Colonic mucosa (tissue), 4 donors: ENCODE results near the gene EMILIN3. TPM values are rescaled to one million over a fixed set of nuclear protein-coding genes. Genes with fewer than 3 reads are reported as not detected.
A peak's percentile ranks its signal among the peaks of the same experiment; 100 is the strongest.
"Not testable (repeated sequence)": the region's sequence is repeated elsewhere in the genome, so short reads cannot be mapped to it uniquely, and the experiment has no call there.

Source experiments
- DNase-seq: peaks from one replicate; pipeline ENCODE4 v3.0.0-alpha.2; 2020
- H3K27ac ChIP-seq: fragments of 200-600 bp; one replicate; pipeline ENCODE4 v1.8.0; 2021
- H3K27me3 ChIP-seq: fragments of 200-600 bp; one replicate; pipeline ENCODE4 v1.8.0; 2021
- H3K36me3 ChIP-seq: fragments of 200-600 bp; one replicate; pipeline ENCODE4 v1.8.0; 2021
- H3K4me1 ChIP-seq: fragments of 200-600 bp; one replicate; pipeline ENCODE4 v1.8.0; 2021; ENCODE audit warnings: mild to moderate bottlenecking
- H3K4me3 ChIP-seq: fragments of 200-600 bp; one replicate; pipeline ENCODE4 v1.8.0; 2021
- H3K9ac ChIP-seq, 2 donors: one replicate each; pipeline ENCODE4 v1.7.0; 2013; ENCODE audit warnings: control low read depth in 2 of 2, low read depth in 2 of 2, low read length in 2 of 2
- H3K9me3 ChIP-seq: fragments of 200-600 bp; one replicate; pipeline ENCODE4 v1.8.0; 2021
- CTCF ChIP-seq: fragments of 200-600 bp; IDR thresholded peaks from one replicate; pipeline ENCODE4 v1.8.0; 2022; ENCODE audit warnings: antibody characterized with exemption, mild to moderate bottlenecking
- intact Hi-C: fragments of 100-400 bp; cut with DNase I; formaldehyde crosslinking; loops from one replicate; pipeline ENCODE4 v1.14.1; 2022
- total RNA-seq, 2 donors: library from RNA; stranded (reverse); fragmentation: NEBNext Ultra II Directional in 1 of 2; extraction: Animal tissue kit (Norgen Biotek cat#: 25700) in 1 of 2; gene quantifications; one replicate each; pipeline ENCODE4 v1.2.1, GENCODE V29; 2021
- donor health status: healthy.
- donor health status: DM: no; HTN: no; CAD: no.
- donor health status: DM: no; HTN: no; CAD: no.

Gene EMILIN3
- total RNA-seq, 2 donors from 2014 or later, result 0.20 to 0.40 TPM

- Histone ChIP-seq H3K4me3 (peak overlapping the region; percentile 22), H3K36me3 (no peaks in the 10 kb centered on the region), H3K4me1 (peaks cover 6% of the 10 kb centered on the region), H3K9ac (peak overlapping the region in 1 of 2 donors; percentile 65), H3K27ac (peak overlapping the region; percentile 65), H3K27me3 (no peaks in the 10 kb centered on the region), H3K9me3 (no peaks in the 10 kb centered on the region)
- TF ChIP-seq CTCF, result no peak
- peak; percentile 45 for DNase-seq
- intact Hi-C loops, result no loop called here
Measured at GRCh38 chr20:41318271-41318649, 48.4 kb downstream of the EMILIN3 start.

GRCh38 chr20:41317546-41318270 is 48.9 kb downstream of the EMILIN3 start, which contains the start of gene ZHX3:
Gene ZHX3 (minus strand): TSS chr20:41317731. CDS start chr20:41204916, 112,815 bp downstream.
- TF ChIP-seq CTCF, result no peak
- Histone ChIP-seq H3K9ac (peak within 1 kb of the TSS; percentile 87 to 92), H3K4me1 (peaks cover 6% of the 10 kb centered on the region), H3K27ac (peak within 1 kb of the TSS; percentile 73), H3K4me3 (peak within 1 kb of the TSS; percentile 82), H3K36me3 (no peaks in the 10 kb centered on the region), H3K27me3 (no peaks in the 10 kb centered on the region), H3K9me3 (no peaks in the 10 kb centered on the region)
- intact Hi-C loops, result no loop called here
- peak; percentile 97 for DNase-seq

- Histone ChIP-seq H3K9ac (peak overlapping the region; percentile 87 to 92), H3K4me1 (peaks cover 6% of the 10 kb centered on the region), H3K36me3 (no peaks in the 10 kb centered on the region), H3K27me3 (no peaks in the 10 kb centered on the region), H3K27ac (peak overlapping the region; percentile 73), H3K4me3 (peak overlapping the region; percentile 82), H3K9me3 (no peaks in the 10 kb centered on the region)
- TF ChIP-seq CTCF, result no peak
- intact Hi-C loops, result no loop called here
- DNase-seq, result peak; percentile 89
Measured at GRCh38 chr20:41316602-41317545, 49.7 kb downstream of the EMILIN3 start.

GRCh38 chr20:41316051-41316450 is 50.6 kb downstream of the EMILIN3 start:
- DNase-seq, result no peak
- Histone ChIP-seq H3K27me3 (no peaks in the 10 kb centered on the region), H3K9me3 (no peaks in the 10 kb centered on the region), H3K4me1 (peaks cover 6% of the 10 kb centered on the region), H3K9ac (peak overlapping the region in 1 of 2 donors; percentile 92), H3K27ac (no peak overlapping the region), H3K4me3 (no peak overlapping the region), H3K36me3 (no peaks in the 10 kb centered on the region)
- intact Hi-C loops, result no loop called here
- TF ChIP-seq CTCF, result no peak

GRCh38 chr20:41314386-41314785 is 52.2 kb downstream of the EMILIN3 start:
- Histone ChIP-seq H3K4me1 (peaks cover 6% of the 10 kb centered on the region), H3K27me3 (no peaks in the 10 kb centered on the region), H3K4me3 (no peak overlapping the region), H3K36me3 (no peaks in the 10 kb centered on the region), H3K9ac (no peak overlapping the region), H3K9me3 (no peaks in the 10 kb centered on the region), H3K27ac (no peak overlapping the region)
- intact Hi-C loops, result no loop called here
- DNase-seq, result no peak
- TF ChIP-seq CTCF, result no peak

GRCh38 chr20:41312009-41312408 is 54.6 kb downstream of the EMILIN3 start:
- H3K4me1 ChIP-seq, H3K27me3 ChIP-seq, H3K9ac ChIP-seq, H3K9me3 ChIP-seq, H3K36me3 ChIP-seq, intact Hi-C loops, H3K27ac ChIP-seq, DNase-seq, H3K4me3 ChIP-seq: not testable (repeated sequence)
